Glutamatergic neuron (in vitro differentiated cells): ENCODE measurements around the gene PALS1. TPM values are rescaled to one million over a fixed set of nuclear protein-coding genes. Genes with fewer than 3 reads are reported as not detected.
A peak's percentile ranks its signal among the peaks of the same experiment; 100 is the strongest.

Experiments used
- DNase-seq: peaks from one replicate; pipeline ENCODE4 v3.0.0; 2022
- H3K27ac Mint-ChIP-seq: one replicate; pipeline ENCODE4 v1.8.0; 2020; ENCODE audit warnings: mild to moderate bottlenecking, mixed read lengths, inconsistent platforms; ENCODE audit not compliant: unreplicated experiment
- H3K27me3 Mint-ChIP-seq: one replicate; pipeline ENCODE4 v1.8.0; 2020; ENCODE audit warnings: mild to moderate bottlenecking, moderate library complexity, mixed read lengths, inconsistent platforms; ENCODE audit not compliant: unreplicated experiment
- H3K36me3 Mint-ChIP-seq: one replicate; pipeline ENCODE4 v1.8.0; 2020; ENCODE audit warnings: mild to moderate bottlenecking, mixed read lengths, inconsistent platforms; ENCODE audit not compliant: unreplicated experiment
- H3K4me1 Mint-ChIP-seq: one replicate; pipeline ENCODE4 v1.8.0; 2020; ENCODE audit warnings: mild to moderate bottlenecking, low read depth, mixed read lengths, inconsistent platforms; ENCODE audit not compliant: unreplicated experiment
- H3K4me3 Mint-ChIP-seq: one replicate; pipeline ENCODE4 v1.8.0; 2020; ENCODE audit warnings: mild to moderate bottlenecking, mixed read lengths, inconsistent platforms; ENCODE audit not compliant: unreplicated experiment
- H3K9me3 Mint-ChIP-seq: one replicate; pipeline ENCODE4 v1.8.0; 2020; ENCODE audit warnings: mild to moderate bottlenecking, moderate library complexity, mixed read lengths, inconsistent platforms; ENCODE audit not compliant: unreplicated experiment
- long read RNA-seq: library from polyadenylated mRNA; unstranded; transcript quantifications from one replicate; pipeline ENCODE4 v2.0.0, GENCODE V29; 2020; ENCODE audit not compliant: unreplicated experiment
- total RNA-seq: library from RNA; stranded (reverse); fragmentation: NEBNext Ultra II Directional; extraction: Animal tissue kit (Norgen Biotek cat#: 25700); gene quantifications from one replicate; pipeline ENCODE4 v1.2.1, GENCODE V29; 2021; ENCODE audit not compliant: unreplicated experiment
- TF ChIP-seq, protein P1 (sequence below): fragments of 200-600 bp; sonication (generic); IDR thresholded peaks from one replicate; pipeline ENCODE4 v1.5.0; 2021; ENCODE audit not compliant: partially characterized antibody, unreplicated experiment

PALS1 gene
- 4.5 TPM for total RNA-seq
- long read RNA-seq, full-length matches to known transcripts = 1 of 3 reads
- long read RNA-seq, partial matches to known transcripts = 0 of 3 reads
- long read RNA-seq, other reads (novel, unspliced or antisense) = 2 of 3 reads

DNA sequence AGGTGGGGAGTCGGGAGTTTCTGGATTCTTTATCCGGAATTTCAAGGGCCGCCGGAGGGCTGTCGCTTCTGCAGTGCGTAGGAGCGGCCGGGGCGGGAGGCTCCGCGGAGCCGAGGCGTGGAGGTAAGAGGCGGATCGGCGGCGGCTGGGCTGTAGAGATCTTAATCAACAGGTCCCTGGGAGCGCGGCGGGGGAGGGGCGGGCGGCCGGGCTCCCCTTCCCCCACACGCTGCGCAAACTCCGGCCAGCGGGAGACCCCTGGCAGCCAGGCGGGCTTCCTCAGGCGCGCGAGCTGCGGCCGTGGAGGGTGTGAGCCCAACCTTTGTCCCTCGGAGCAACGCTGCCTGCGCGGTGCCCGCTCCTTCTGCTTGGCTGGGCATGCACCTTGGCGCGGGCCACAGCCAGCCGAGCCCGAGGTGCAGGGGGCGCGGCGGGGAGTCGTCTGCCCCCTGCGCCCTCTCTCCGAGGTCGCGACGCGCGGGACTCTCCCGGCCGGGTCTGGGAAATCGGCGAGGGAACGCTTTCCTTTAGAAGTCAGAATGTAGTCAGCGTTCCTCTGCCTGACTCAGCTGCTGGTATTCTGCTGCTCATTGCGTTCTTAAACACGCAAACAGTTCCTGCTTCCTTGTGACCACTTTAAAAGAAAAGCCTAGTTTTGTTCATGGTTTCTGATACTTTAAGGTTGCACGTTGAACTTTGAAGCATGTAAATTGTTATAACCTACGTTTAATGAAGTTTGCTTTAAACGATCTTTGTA, at the start of gene PALS1:
TSS of gene PALS1 (plus strand) at position 25 of the 757 bp plus-strand sequence. CDS start 37,736 bp downstream, outside the sequence.
- DNase-seq = peak; percentile 83
- TF ChIP-seq, protein P1, sequence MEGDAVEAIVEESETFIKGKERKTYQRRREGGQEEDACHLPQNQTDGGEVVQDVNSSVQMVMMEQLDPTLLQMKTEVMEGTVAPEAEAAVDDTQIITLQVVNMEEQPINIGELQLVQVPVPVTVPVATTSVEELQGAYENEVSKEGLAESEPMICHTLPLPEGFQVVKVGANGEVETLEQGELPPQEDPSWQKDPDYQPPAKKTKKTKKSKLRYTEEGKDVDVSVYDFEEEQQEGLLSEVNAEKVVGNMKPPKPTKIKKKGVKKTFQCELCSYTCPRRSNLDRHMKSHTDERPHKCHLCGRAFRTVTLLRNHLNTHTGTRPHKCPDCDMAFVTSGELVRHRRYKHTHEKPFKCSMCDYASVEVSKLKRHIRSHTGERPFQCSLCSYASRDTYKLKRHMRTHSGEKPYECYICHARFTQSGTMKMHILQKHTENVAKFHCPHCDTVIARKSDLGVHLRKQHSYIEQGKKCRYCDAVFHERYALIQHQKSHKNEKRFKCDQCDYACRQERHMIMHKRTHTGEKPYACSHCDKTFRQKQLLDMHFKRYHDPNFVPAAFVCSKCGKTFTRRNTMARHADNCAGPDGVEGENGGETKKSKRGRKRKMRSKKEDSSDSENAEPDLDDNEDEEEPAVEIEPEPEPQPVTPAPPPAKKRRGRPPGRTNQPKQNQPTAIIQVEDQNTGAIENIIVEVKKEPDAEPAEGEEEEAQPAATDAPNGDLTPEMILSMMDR = no peak
- Mint-ChIP-seq H3K4me1 (no peaks in the 10 kb centered on the region), H3K36me3 (no peaks in the 10 kb centered on the region), H3K27me3 (peaks cover 4% of the 10 kb centered on the region), H3K27ac (peak within 1 kb of the TSS; percentile 59), H3K9me3 (no peaks in the 10 kb centered on the region), H3K4me3 (peak within 1 kb of the TSS; percentile 83)

DNA sequence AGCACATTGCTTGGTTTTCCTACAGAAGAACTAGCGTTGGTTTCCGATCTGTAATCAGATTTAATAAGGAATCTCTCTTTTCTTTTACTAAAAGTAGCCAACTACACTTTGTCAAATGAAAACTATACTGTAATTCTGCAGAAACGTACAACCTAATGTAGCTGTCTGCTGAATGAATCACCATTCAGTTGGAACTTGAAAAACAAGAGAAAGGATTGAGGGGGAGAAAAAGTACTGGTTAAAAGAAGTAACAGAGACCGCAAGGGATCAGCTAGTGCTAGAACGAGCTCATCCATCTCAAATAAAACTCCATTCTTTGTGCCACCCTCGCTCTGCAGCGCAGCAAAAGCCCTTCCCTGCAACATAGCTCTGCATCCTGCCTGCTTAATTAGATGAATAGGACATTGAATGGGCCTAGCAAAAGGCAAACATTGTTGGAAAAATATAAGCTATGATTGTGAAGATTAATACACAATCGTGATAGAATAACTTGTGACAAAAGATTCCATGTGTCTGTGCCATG, 49.4 kb upstream of the PALS1 start:
- H3K27me3 Mint-ChIP-seq = no peaks in the 10 kb centered on the region
- TF ChIP-seq, protein P1 = no peak
- no peaks in the 10 kb centered on the region for H3K9me3 Mint-ChIP-seq
- no peak overlapping the region for H3K4me3 Mint-ChIP-seq
- H3K4me1 Mint-ChIP-seq = no peaks in the 10 kb centered on the region
- DNase-seq = no peak
- H3K27ac Mint-ChIP-seq = no peak overlapping the region
- H3K36me3 Mint-ChIP-seq = no peaks in the 10 kb centered on the region

DNA sequence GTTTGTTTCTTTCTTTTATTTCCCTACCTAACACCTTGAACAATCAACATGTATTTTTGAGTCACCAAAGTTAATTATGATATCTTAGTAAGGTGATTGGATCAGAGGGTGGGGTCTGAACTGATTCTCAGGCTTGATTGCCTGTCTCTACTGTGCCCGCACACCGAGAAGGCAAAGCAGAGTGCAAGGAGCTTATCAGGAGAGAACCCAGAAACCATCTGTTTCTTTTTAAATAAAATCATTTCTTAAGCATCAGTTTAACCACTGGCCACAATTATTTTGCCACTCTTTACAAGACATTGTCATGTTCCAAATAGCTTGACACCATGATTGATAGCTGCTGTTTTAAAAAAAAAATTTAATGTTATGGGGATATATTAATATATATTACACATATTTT, 48.9 kb upstream of the PALS1 start:
- Mint-ChIP-seq H3K36me3 (no peaks in the 10 kb centered on the region), H3K27ac (no peak overlapping the region), H3K27me3 (no peaks in the 10 kb centered on the region), H3K9me3 (no peaks in the 10 kb centered on the region), H3K4me1 (no peaks in the 10 kb centered on the region), H3K4me3 (no peak overlapping the region)
- DNase-seq = no peak
- TF ChIP-seq, protein P1 = no peak

DNA sequence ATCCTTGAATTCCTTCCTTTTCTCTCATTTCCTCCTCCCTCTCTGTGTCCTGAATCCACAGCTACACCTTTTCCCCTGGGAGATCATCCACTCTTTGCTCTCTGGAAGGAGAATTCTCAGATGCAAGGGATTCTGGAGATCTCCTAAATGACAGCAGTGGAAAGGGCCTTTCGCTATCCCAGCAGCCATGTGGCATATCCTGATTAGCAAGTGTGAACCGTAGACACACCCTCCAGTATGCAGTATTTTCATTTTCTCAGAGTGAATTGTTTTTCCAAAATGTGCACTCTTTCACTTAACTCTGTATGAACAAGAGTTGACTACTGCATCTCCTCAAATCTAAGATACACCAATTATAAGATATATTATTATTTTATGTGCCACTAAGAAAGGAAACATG, 46.0 kb upstream of the PALS1 start:
- no peak overlapping the region for H3K27ac Mint-ChIP-seq
- H3K9me3 Mint-ChIP-seq = no peaks in the 10 kb centered on the region
- no peaks in the 10 kb centered on the region for H3K4me1 Mint-ChIP-seq
- H3K27me3 Mint-ChIP-seq = no peaks in the 10 kb centered on the region
- H3K36me3 Mint-ChIP-seq = no peaks in the 10 kb centered on the region
- TF ChIP-seq, protein P1 = no peak
- no peak overlapping the region for H3K4me3 Mint-ChIP-seq
- no peak for DNase-seq

DNA sequence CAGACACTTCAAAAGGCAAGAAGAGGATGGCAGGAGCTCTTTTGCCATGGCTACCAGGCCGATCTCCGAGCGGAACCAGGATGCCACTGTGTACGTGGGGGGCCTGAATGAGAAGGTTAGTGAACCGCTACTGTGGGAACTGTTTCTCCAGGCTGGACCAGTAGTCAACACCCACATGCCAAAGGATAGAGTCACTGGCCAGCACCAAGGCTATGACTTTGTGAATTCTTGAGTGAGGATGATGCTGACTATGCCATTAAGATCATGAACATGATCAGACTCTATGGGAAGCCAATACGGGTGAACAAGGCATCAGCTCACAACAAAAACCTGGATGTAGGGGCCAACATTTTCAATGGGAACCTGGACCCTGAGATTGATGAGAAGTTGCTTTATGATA, 42.2 kb upstream of the PALS1 start:
- H3K27me3 Mint-ChIP-seq = no peaks in the 10 kb centered on the region
- no peaks in the 10 kb centered on the region for H3K4me1 Mint-ChIP-seq
- DNase-seq = no peak
- H3K27ac Mint-ChIP-seq = no peak overlapping the region
- no peaks in the 10 kb centered on the region for H3K36me3 Mint-ChIP-seq
- no peak overlapping the region for H3K4me3 Mint-ChIP-seq
- TF ChIP-seq, protein P1 = no peak
- no peaks in the 10 kb centered on the region for H3K9me3 Mint-ChIP-seq
